Measurements from ENCODE around the gene DIRAS1. TPM values are rescaled to one million over a fixed set of nuclear protein-coding genes. Genes with fewer than 3 reads are reported as not detected.

The DIRAS1 gene
- total and polyA plus RNA-seq, 2 donors (not counting 1 experiment from before 2014, with no cell fraction given): 5.2 to 19.0 TPM

GRCh38 chr19:2693492-2694160 is 27.5 kb downstream of the DIRAS1 start:
- no peak overlapping the region for H3K4me2 ChIP-seq (ENCODE audit: extremely low read depth, insufficient read depth, low read length)
- H3K9ac ChIP-seq (ENCODE audit: insufficient read depth, low read length): no peak overlapping the region
- H3K79me2 ChIP-seq (ENCODE audit: control insufficient read depth, insufficient read depth, low read length): no peaks in the 10 kb centered on the region
- peaks cover 3% of the 10 kb centered on the region for H3K27me3 ChIP-seq (ENCODE audit: control insufficient read depth, insufficient read depth, low read length)
- H3K4me1 ChIP-seq (ENCODE audit: control insufficient read depth, extremely low read depth, insufficient read depth, low read length): no peaks in the 10 kb centered on the region
- no peaks in the 10 kb centered on the region for H3K9me3 ChIP-seq (ENCODE audit: control insufficient read depth, insufficient read depth, low read depth, low read length)
- no peaks in the 10 kb centered on the region for H3K36me3 ChIP-seq (ENCODE audit: control insufficient read depth, insufficient read depth, low read length)
- TF ChIP-seq EZH2 (IDR thresholded peaks at IDR 0.05; ENCODE audit: low read length, missing control alignments) (no peak), CTCF (conservative IDR thresholded peaks at IDR 0.05 in 1 of 2, IDR thresholded peaks at IDR 0.05 in 1 of 2; ENCODE audit: low read depth in 1 of 2, low read length in 2 of 2) (no peak)
- no peaks in the 10 kb centered on the region for H4K20me1 ChIP-seq (ENCODE audit: control insufficient read depth, extremely low read depth, insufficient read depth, low read length)
- DNase-seq (ENCODE audit: low read depth in 2 of 2): no peak
- no peak overlapping the region for H3K27ac ChIP-seq (ENCODE audit: insufficient read depth, low read length)
- no peak overlapping the region for H2AFZ ChIP-seq (ENCODE audit: low read length)
- H3K4me3 ChIP-seq (replicated peaks in 1 of 4; ENCODE audit: control extremely low read depth in 1 of 4, insufficient read depth in 1 of 4, low read depth in 3 of 4, low read length in 4 of 4): no peak overlapping the region

GRCh38 chr19:2691951-2692350 is 29.2 kb downstream of the DIRAS1 start:
- Histone ChIP-seq H3K36me3 (ENCODE audit: control insufficient read depth, insufficient read depth, low read length) (no peaks in the 10 kb centered on the region), H3K4me3 (replicated peaks in 1 of 4; ENCODE audit: control extremely low read depth in 1 of 4, insufficient read depth in 1 of 4, low read depth in 3 of 4, low read length in 4 of 4) (no peak overlapping the region), H3K4me2 (ENCODE audit: extremely low read depth, insufficient read depth, low read length) (no peak overlapping the region), H3K27me3 (ENCODE audit: control insufficient read depth, insufficient read depth, low read length) (peaks cover 3% of the 10 kb centered on the region), H2AFZ (ENCODE audit: low read length) (no peak overlapping the region), H4K20me1 (ENCODE audit: control insufficient read depth, extremely low read depth, insufficient read depth, low read length) (no peaks in the 10 kb centered on the region), H3K4me1 (ENCODE audit: control insufficient read depth, extremely low read depth, insufficient read depth, low read length) (no peaks in the 10 kb centered on the region), H3K9me3 (ENCODE audit: control insufficient read depth, insufficient read depth, low read depth, low read length) (no peaks in the 10 kb centered on the region), H3K27ac (ENCODE audit: insufficient read depth, low read length) (no peak overlapping the region), H3K9ac (ENCODE audit: insufficient read depth, low read length) (no peak overlapping the region), H3K79me2 (ENCODE audit: control insufficient read depth, insufficient read depth, low read length) (no peaks in the 10 kb centered on the region)
- TF ChIP-seq EZH2 (IDR thresholded peaks at IDR 0.05; ENCODE audit: low read length, missing control alignments) (no peak), CTCF (conservative IDR thresholded peaks at IDR 0.05 in 1 of 2, IDR thresholded peaks at IDR 0.05 in 1 of 2; ENCODE audit: low read depth in 1 of 2, low read length in 2 of 2) (no peak)
- no peak for DNase-seq (ENCODE audit: low read depth in 2 of 2)

GRCh38 chr19:2690856-2691255 is 30.3 kb downstream of the DIRAS1 start:
- Histone ChIP-seq H3K9me3 (ENCODE audit: control insufficient read depth, insufficient read depth, low read depth, low read length) (no peaks in the 10 kb centered on the region), H3K9ac (ENCODE audit: insufficient read depth, low read length) (no peak overlapping the region), H3K4me3 (replicated peaks in 1 of 4; ENCODE audit: control extremely low read depth in 1 of 4, insufficient read depth in 1 of 4, low read depth in 3 of 4, low read length in 4 of 4) (no peak overlapping the region), H3K27ac (ENCODE audit: insufficient read depth, low read length) (no peak overlapping the region), H4K20me1 (ENCODE audit: control insufficient read depth, extremely low read depth, insufficient read depth, low read length) (no peaks in the 10 kb centered on the region), H3K79me2 (ENCODE audit: control insufficient read depth, insufficient read depth, low read length) (no peaks in the 10 kb centered on the region), H3K4me1 (ENCODE audit: control insufficient read depth, extremely low read depth, insufficient read depth, low read length) (no peaks in the 10 kb centered on the region), H3K4me2 (ENCODE audit: extremely low read depth, insufficient read depth, low read length) (no peak overlapping the region), H3K36me3 (ENCODE audit: control insufficient read depth, insufficient read depth, low read length) (no peaks in the 10 kb centered on the region), H3K27me3 (ENCODE audit: control insufficient read depth, insufficient read depth, low read length) (peaks cover 3% of the 10 kb centered on the region), H2AFZ (ENCODE audit: low read length) (no peak overlapping the region)
- TF ChIP-seq CTCF (conservative IDR thresholded peaks at IDR 0.05 in 1 of 2, IDR thresholded peaks at IDR 0.05 in 1 of 2; ENCODE audit: low read depth in 1 of 2, low read length in 2 of 2): no peak
- TF ChIP-seq EZH2 (IDR thresholded peaks at IDR 0.05; ENCODE audit: low read length, missing control alignments): no peak
- no peak for DNase-seq (ENCODE audit: low read depth in 2 of 2)

All from fibroblast of lung (primary cell).